A673 (cell line): Measurements from ENCODE around the gene WFDC5. TPM values are rescaled to one million over a fixed set of nuclear protein-coding genes. Genes with fewer than 3 reads are reported as not detected.

Experiments used
- BruUV-seq: library from RNA; stranded (reverse); fragments of 400-500 nt; replicated peaks from 2 replicates; lab custom pipeline; 2021; lab: Mats Ljungman, UMichigan
- CTCF ChIA-PET: fragments of 300-600 bp; sonication (Branson Sonifier 250); formaldehyde crosslinking; loops from one replicate; lab custom pipeline; 2022; ENCODE audit warnings: antibody characterized with exemption; lab: Charles Lee
- POLR2A ChIA-PET: fragments of 300-600 bp; sonication (Branson Sonifier 250); formaldehyde crosslinking; loops from one replicate; lab custom pipeline; 2022; ENCODE audit warnings: antibody characterized with exemption; ENCODE audit not compliant: low non-redundant PET; lab: Charles Lee
- DNase-seq: peaks from one replicate; pipeline ENCODE4 v3.0.0-alpha.2; 2015; ENCODE audit warnings: low spot score
- H3K27ac ChIP-seq: fragments of 200-600 bp; sonication (generic); 2 replicates; pipeline ENCODE4 v1.5.1; 2016; ENCODE audit warnings: mixed run types, low read depth, mild to moderate bottlenecking, mixed read lengths, antibody characterized with exemption, low read length; ENCODE audit not compliant: poor library complexity, severe bottlenecking
- H3K27me3 ChIP-seq: fragments of 200-600 bp; sonication (generic); replicated peaks from 2 replicates; pipeline ENCODE4 v1.6.1; 2017; ENCODE audit warnings: mixed run types, low read depth, mild to moderate bottlenecking, mixed read lengths, antibody characterized with exemption, low read length; ENCODE audit not compliant: insufficient read depth, poor library complexity
- H3K36me3 ChIP-seq: fragments of 200-600 bp; sonication (generic); 2 replicates; pipeline ENCODE4 v1.6.1; 2016; ENCODE audit warnings: mixed run types, mild to moderate bottlenecking, mixed read lengths, antibody characterized with exemption, low read length; ENCODE audit not compliant: insufficient read depth, poor library complexity, severe bottlenecking
- H3K4me1 ChIP-seq: fragments of 200-600 bp; sonication (generic); 2 replicates; pipeline ENCODE4 v1.6.1; 2017; ENCODE audit warnings: mixed run types, mild to moderate bottlenecking, mixed read lengths, antibody characterized with exemption, low read length; ENCODE audit not compliant: insufficient read depth, poor library complexity, severe bottlenecking
- H3K4me3 ChIP-seq: fragments of 200-600 bp; sonication (generic); 2 replicates; pipeline ENCODE4 v1.5.1; 2016; ENCODE audit warnings: low read depth, mixed run types, mild to moderate bottlenecking, mixed read lengths, low read length; ENCODE audit not compliant: poor library complexity, severe bottlenecking
- H3K9me3 ChIP-seq: fragments of 200-600 bp; sonication (generic); 2 replicates; pipeline ENCODE4 v1.6.1; 2016; ENCODE audit warnings: mixed run types, low read depth, mild to moderate bottlenecking, mixed read lengths, antibody characterized with exemption, low read length; ENCODE audit not compliant: poor library complexity, severe bottlenecking
- EZH2 ChIP-seq: fragments of 200-600 bp; sonication (generic); IDR thresholded peaks from 2 replicates; pipeline ENCODE4 v1.6.1; 2017; ENCODE audit warnings: borderline replicate concordance, low read depth, mild to moderate bottlenecking, mixed read lengths, antibody characterized with exemption, low read length; ENCODE audit not compliant: poor library complexity, severe bottlenecking
- intact Hi-C: fragments of 100-400 bp; cut with micrococcal nuclease; formaldehyde crosslinking; loops from one replicate; pipeline ENCODE4 v1.10.0; 2022; ENCODE audit not compliant: unreplicated experiment
- total RNA-seq: library from RNA; stranded (reverse); gene quantifications from 2 replicates; pipeline ENCODE4 v1.2.3, GENCODE V29; 2021
- TF ChIP-seq, protein P1 (sequence below): fragments of 300-800, 200-600 bp; sonication (generic); conservative IDR thresholded peaks from 2 replicates; pipeline ENCODE4 v1.5.1; 2017; ENCODE audit warnings: low read depth, mild to moderate bottlenecking, antibody characterized with exemption, low read length, moderate library complexity, mixed read lengths

Gene WFDC5
- total RNA-seq, 1 experiment from 2014 or later = not detected

DNA sequence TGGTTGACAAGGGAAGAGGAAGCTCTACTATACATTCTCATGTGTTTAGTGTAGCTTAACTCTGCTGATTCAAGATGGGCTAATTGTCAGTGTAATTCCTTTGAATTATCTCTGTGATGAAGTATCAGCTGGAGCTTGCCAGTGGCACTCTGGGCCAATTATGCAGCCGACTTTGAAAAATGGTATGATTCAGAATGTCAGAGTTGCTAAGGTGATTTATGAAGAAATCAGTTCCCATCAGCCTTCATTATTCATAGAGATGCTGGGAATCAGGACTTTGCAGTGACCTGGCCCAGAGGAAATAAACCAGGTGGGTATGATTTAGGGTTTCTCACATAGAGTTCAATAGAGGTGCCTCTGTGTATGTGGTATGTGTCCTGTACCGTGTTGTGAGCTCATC, 47.4 kb downstream of the WFDC5 start:
- Histone ChIP-seq H3K36me3 (no peaks in the 10 kb centered on the region), H3K9me3 (no peaks in the 10 kb centered on the region), H3K27me3 (no peaks in the 10 kb centered on the region), H3K27ac (no peak overlapping the region), H3K4me1 (no peaks in the 10 kb centered on the region), H3K4me3 (no peak overlapping the region)
- BruUV-seq = no TSS peak
- DNase-seq = peak; percentile 14
- CTCF ChIA-PET = no interaction called here
- TF ChIP-seq, protein P1, sequence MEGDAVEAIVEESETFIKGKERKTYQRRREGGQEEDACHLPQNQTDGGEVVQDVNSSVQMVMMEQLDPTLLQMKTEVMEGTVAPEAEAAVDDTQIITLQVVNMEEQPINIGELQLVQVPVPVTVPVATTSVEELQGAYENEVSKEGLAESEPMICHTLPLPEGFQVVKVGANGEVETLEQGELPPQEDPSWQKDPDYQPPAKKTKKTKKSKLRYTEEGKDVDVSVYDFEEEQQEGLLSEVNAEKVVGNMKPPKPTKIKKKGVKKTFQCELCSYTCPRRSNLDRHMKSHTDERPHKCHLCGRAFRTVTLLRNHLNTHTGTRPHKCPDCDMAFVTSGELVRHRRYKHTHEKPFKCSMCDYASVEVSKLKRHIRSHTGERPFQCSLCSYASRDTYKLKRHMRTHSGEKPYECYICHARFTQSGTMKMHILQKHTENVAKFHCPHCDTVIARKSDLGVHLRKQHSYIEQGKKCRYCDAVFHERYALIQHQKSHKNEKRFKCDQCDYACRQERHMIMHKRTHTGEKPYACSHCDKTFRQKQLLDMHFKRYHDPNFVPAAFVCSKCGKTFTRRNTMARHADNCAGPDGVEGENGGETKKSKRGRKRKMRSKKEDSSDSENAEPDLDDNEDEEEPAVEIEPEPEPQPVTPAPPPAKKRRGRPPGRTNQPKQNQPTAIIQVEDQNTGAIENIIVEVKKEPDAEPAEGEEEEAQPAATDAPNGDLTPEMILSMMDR = no peak
- TF ChIP-seq EZH2 = no peak
- POLR2A ChIA-PET = no interaction called here
- intact Hi-C loops = no loop called here

DNA sequence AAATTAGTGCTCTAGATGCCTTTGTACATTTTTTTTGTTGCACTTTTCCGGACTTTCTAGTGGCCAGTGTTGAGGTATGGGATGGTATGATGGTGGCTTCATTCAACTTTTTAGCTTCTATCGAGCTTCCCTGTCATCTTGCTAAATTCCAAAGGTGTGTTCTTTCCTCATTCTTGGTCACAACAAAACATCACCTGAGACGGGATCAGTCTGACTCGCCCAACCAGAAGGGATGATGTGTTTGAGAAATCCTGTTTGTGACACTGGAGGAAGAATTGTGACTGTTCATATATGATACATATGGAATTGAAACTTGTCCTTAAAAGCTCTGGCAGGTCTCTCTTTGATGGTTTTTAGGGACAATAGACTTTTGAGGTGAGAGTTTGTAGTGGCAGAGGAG, 47.9 kb downstream of the WFDC5 start:
- no peak overlapping the region for H3K27ac ChIP-seq
- H3K9me3 ChIP-seq = no peaks in the 10 kb centered on the region
- POLR2A ChIA-PET = no interaction called here
- no TSS peak for BruUV-seq
- no peaks in the 10 kb centered on the region for H3K36me3 ChIP-seq
- H3K4me1 ChIP-seq = no peaks in the 10 kb centered on the region
- H3K4me3 ChIP-seq = no peak overlapping the region
- no peak for DNase-seq
- CTCF ChIA-PET = no interaction called here
- intact Hi-C loops = no loop called here
- no peaks in the 10 kb centered on the region for H3K27me3 ChIP-seq
- TF ChIP-seq EZH2 = no peak
- TF ChIP-seq, protein P1 = no peak

DNA sequence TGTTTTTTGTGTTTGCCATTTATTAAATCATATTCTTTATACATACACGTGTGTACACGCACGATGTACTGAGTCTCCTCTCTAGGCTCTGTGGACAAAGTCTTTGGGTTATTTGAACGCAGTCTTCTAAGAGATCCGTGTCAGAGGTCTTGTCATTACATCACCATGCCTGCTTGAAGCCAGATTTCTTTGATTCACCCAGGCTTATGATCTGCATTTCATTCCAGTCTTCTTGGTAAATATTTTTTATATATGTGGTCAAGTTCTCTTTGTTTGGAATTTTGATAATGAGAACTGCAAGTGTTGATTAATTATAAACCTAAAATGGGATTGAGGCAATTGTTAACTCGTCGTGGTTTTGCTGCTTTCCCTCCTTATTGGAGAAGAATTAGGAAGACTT, 48.6 kb downstream of the WFDC5 start:
- no peak overlapping the region for H3K4me3 ChIP-seq
- TF ChIP-seq EZH2 = no peak
- TF ChIP-seq, protein P1 = no peak
- ChIA-PET CTCF (no interaction called here), POLR2A (no interaction called here)
- no peak for DNase-seq
- H3K9me3 ChIP-seq = no peaks in the 10 kb centered on the region
- no peak overlapping the region for H3K27ac ChIP-seq
- H3K4me1 ChIP-seq = no peaks in the 10 kb centered on the region
- H3K27me3 ChIP-seq = no peaks in the 10 kb centered on the region
- intact Hi-C loops = no loop called here
- no peaks in the 10 kb centered on the region for H3K36me3 ChIP-seq
- no TSS peak for BruUV-seq
